HG02763 (cell line): ENCODE measurements around the gene LRP1B.

Experiments
- ATAC-seq: cut with Tn5 transposase; IDR thresholded peaks from one replicate; pipeline ENCODE4 v1.9.1; 2021; ENCODE audit warnings: mild to moderate bottlenecking, moderate library complexity; ENCODE audit not compliant: unreplicated experiment

LRP1B gene

GRCh38 chr2:141601511-141602152, 529.2 kb downstream of the LRP1B start:
- ATAC-seq, result no peak

- ATAC-seq, result no peak
Measured at GRCh38 chr2:141599721-141600120, 531.1 kb downstream of the LRP1B start.

GRCh38 chr2:141598982-141599381, 531.8 kb downstream of the LRP1B start:
- no peak for ATAC-seq

- ATAC-seq, result no peak
Measured at GRCh38 chr2:141595316-141595920, 535.4 kb downstream of the LRP1B start.

GRCh38 chr2:141591787-141592186, 539.0 kb downstream of the LRP1B start:
- no peak for ATAC-seq

GRCh38 chr2:141590620-141591019, 540.2 kb downstream of the LRP1B start:
- ATAC-seq, result no peak

GRCh38 chr2:141589314-141589713, 541.5 kb downstream of the LRP1B start:
- ATAC-seq, result no peak

- no peak for ATAC-seq
Measured at GRCh38 chr2:141586985-141587384, 543.8 kb downstream of the LRP1B start.

GRCh38 chr2:141582213-141582612, 548.6 kb downstream of the LRP1B start:
- no peak for ATAC-seq

GRCh38 chr2:141579071-141579470, 551.7 kb downstream of the LRP1B start:
- ATAC-seq, result no peak

- no peak for ATAC-seq
Measured at GRCh38 chr2:141570474-141571131, 560.2 kb downstream of the LRP1B start.

GRCh38 chr2:141569941-141570340, 560.9 kb downstream of the LRP1B start:
- ATAC-seq, result no peak

- no peak for ATAC-seq
Measured at GRCh38 chr2:141565597-141565996, 565.2 kb downstream of the LRP1B start.

GRCh38 chr2:141560723-141561122, 570.1 kb downstream of the LRP1B start:
- ATAC-seq, result no peak

- ATAC-seq, result peak; percentile 43
Measured at GRCh38 chr2:141557329-141558095, 573.3 kb downstream of the LRP1B start.

GRCh38 chr2:141555876-141556470, 574.8 kb downstream of the LRP1B start:
- ATAC-seq, result no peak

GRCh38 chr2:141554810-141555209, 576.0 kb downstream of the LRP1B start:
- ATAC-seq, result peak; percentile 59

GRCh38 chr2:141534666-141535362, 596.0 kb downstream of the LRP1B start:
- ATAC-seq, result peak; percentile 85

GRCh38 chr2:141529659-141530058, 601.2 kb downstream of the LRP1B start:
- ATAC-seq, result no peak

- peak; percentile 78 for ATAC-seq
Measured at GRCh38 chr2:141528990-141529389, 601.8 kb downstream of the LRP1B start.

- ATAC-seq, result no peak
Measured at GRCh38 chr2:141526760-141527159, 604.1 kb downstream of the LRP1B start.
